Measurements from ENCODE around the gene NFATC2IP. TPM values are rescaled to one million over a fixed set of nuclear protein-coding genes. Genes with fewer than 3 reads are reported as not detected.

The NFATC2IP gene
- polyA plus RNA-seq (ENCODE audit: insufficient read length in 4 of 4): 10 to 100 TPM; 30.7 to 40.7 (median 33.2) TPM

DNA sequence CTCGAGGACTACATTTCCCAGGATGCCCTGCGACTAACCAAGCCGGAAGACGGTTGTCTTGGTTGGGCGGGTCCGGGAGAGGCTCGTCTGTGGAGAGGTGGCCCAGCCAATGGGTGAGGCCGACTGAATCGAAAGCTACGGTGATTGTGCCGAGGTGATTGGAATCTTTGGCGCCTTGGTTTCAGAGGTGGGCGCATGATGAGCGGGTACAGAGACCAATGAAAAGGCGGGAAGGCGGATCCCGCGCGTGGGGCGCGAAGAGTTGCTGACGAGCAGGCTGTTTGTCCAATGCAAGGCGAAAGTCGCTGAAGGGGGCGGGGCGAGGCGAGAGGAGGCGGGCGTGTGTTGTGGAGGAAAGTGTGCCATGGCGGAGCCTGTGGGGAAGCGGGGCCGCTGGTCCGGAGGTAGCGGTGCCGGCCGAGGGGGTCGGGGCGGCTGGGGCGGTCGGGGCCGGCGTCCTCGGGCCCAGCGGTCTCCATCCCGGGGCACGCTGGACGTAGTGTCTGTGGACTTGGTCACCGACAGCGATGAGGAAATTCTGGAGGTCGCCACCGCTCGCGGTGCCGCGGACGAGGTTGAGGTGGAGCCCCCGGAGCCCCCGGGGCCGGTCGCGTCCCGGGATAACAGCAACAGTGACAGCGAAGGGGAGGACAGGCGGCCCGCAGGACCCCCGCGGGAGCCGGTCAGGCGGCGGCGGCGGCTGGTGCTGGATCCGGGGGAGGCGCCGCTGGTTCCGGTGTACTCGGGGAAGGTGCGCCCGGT is at the start of gene NFATC2IP:
Gene NFATC2IP (plus strand): TSS at position 290 of the 762 bp plus-strand sequence. CDS start 75 bp downstream, at position 365.
- DNase-seq (ENCODE audit: low read depth in 4 of 4, low spot score in 3 of 4): peak; percentile 99

DNA sequence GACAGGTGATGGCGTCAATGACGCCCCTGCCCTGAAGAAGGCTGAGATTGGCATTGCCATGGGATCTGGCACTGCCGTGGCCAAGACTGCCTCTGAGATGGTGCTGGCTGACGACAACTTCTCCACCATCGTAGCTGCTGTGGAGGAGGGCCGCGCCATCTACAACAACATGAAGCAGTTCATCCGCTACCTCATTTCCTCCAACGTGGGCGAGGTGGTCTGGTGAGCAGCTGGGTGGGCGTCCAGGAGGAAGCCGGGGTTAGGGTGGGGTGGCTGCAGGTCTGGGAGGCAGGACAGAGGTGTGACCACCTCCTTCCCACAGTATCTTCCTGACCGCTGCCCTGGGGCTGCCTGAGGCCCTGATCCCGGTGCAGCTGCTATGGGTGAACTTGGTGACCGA is 48.9 kb upstream of the NFATC2IP start:
- DNase-seq (ENCODE audit: low read depth in 4 of 4, low spot score in 3 of 4): no peak

DNA sequence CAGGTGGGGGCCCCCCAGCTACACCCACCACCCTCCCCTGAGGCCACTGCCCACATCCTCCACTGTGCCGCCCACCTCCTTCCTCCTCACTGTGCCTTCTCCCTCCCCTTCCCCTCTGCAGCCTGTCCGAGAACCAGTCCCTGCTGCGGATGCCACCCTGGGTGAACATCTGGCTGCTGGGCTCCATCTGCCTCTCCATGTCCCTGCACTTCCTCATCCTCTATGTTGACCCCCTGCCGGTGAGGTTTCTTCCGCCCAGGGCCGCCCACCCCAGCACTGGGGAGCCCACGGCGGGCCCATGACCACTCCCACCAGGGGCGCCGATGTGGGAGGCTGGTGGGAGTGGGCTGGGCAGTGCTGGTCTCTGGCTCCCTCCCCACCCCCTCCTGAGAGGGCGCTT is 47.8 kb upstream of the NFATC2IP start:
- no peak for DNase-seq (ENCODE audit: low read depth in 4 of 4, low spot score in 3 of 4)

DNA sequence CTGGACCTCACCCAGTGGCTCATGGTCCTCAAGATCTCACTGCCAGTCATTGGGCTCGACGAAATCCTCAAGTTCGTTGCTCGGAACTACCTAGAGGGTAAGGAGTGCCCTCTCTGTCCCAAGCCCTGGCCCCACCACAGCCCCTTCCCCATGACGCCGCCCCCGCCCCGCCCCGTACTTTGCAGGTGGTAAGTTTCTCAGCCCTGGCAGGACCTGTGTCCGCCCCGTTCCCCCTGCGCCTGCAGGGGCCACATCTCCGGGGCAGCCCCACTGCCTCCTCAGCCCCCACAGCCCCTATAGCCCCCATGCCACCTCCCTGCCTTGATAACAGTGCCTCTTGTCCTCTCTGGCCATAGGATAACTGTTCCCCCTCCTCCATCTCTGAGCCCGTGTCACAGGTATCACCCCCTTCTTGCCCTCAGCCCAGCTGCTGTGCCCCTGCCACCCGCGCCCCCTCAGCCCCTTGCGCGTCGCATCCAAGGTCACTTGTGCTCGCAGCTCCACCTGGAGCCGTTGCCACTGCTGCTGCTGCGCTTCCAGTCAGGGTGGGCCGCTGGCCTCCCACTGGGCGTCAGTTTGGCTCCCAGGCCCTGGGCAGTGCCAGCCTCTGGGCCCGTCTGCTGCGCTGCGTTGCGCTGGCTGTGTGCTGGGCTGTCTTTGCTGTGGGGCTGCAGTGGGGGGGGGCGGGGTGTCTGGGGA is 47.2 kb upstream of the NFATC2IP start:
- DNase-seq (ENCODE audit: low read depth in 4 of 4, low spot score in 3 of 4): no peak

DNA sequence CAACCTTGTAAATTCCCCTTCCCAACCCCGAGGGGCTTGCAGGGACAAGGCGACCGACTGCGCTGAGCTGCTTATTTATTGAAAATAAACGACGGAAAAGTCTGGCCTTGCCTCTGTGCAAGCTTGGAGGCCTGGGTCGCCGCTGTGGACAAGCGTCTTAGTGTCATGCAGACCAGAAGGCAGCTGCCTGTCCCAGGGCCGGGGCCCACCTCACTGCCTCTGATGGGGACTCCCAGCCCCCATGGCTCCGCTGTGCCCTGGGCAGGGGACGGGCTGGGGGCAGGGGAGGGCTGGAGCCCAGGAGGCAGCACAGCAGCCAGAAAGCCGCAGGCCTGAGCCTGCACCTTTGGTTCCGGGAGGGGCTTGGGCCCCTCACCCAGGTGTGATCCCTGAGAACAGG is 46.4 kb upstream of the NFATC2IP start:
- DNase-seq (ENCODE audit: low read depth in 4 of 4, low spot score in 3 of 4): no peak

DNA sequence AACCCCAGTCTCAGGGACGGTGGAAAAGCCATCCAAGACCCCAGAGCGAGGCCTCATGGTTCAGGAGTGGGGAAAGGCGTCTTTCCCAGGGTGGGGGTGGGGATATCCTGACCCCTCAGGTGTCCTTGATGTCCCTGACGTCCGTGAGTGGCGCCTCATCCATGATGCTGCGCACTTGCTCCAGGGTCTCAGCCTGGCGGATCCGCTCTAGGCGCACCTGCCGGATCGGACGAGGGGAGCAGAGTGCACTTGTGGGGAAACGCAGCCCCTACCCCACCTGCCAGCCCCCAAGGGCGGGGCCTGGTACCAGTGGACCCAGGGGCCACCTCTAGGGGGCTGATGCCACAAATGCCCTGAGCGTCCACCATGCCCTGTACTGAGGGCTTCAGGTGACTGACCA is 45.9 kb upstream of the NFATC2IP start:
- DNase-seq (ENCODE audit: low read depth in 4 of 4, low spot score in 3 of 4): no peak

DNA sequence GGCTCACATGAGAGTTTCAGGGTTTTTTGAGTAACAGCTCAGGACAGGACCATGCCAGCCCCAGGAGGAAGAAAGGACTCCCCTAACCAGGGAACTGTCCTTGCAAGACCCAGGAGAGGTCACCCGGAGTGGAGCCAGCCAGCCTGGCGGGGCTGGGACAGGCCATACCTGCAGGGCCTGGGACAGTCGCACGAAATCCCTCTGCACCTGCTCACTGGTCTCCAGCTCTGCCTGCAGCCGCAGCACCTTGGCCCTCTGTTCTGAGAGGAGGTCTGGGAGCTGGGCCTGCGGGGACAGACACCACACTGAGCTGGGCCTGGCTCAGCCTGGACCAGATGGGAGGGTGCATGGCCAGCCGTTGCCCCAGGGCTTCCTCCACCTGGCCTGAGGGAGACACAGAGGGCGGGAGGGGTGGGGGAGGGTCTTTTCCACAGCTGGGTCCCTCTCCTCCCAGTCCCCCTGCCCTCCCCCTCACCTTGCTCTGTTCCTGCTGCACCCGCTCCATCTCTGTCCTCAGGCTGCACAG is 45.4 kb upstream of the NFATC2IP start:
- no peak for DNase-seq (ENCODE audit: low read depth in 4 of 4, low spot score in 3 of 4)

DNA sequence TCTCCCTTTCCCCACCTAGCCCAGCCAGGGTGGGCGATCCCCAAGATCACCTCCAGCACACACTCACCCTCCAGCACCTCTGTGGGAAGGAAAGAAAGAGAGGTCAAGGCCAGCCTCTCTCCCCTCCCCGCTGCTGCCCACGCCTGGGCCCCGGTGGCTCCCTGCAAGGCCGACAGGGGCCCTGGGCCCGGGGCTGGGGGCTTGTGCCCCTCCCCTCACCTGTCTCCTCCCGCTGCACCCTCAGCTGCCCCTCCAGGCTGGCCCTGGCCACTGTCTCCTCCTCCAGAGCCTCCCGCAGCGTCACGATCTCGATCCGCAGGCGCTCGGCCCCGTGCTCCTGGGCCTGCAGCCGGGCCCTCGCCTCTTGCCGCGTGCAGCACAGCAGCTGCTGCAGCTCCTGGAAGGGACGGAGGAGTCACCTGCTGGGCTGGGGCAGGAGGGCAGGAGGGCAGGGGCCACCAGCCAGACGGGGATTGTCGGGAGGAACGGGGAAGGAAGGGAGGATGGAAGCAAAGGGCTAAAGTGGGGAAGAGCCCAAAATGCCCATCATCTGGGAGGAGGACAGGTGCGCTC is 44.9 kb upstream of the NFATC2IP start:
- no peak for DNase-seq (ENCODE audit: low read depth in 4 of 4, low spot score in 3 of 4)

DNA sequence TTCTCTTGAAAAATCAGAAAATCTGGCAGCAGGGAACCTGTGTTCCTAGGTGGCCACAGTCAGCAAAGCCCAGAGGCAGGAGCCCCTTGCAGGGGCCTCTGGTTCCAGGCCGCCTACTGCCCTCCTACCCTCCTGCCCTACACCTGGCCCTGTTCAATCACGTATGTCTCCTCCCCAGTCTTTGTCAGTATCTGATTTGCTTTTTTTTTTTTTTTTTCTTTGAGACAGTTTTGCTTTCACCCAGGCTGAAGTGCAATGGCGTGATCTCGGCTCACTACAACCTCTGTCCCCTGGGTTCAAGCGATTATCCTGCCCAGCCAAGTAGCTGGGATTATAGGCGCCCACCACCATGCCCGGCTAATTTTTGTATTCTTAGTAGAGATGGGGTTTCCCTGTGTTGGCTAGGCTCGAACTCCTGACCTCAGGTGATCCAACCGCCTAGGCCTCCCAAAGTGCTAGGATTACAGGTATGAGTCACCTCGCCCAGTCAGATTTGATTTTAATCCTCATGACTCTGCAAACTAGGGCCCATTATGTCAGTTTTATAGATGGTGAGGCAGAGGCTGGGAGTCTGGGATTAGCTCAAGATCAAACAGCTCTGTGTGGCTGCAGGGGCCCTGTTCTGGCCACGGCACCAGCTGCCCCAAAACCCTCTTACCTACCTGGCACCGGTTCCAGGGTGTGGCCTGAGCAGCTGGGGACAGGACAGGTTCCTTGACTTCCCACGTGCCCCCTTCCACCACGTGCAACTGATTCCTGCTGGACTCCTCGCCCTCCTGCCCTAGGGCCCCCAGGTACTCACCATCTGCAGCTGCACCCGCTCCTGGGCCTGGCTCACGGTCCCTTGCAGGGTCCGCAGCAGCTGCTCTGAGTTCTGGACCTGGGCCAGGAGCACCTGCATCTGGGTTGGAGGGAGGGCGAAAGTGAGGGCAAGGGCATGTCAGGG is 40.4 kb upstream of the NFATC2IP start:
- DNase-seq (ENCODE audit: low read depth in 4 of 4, low spot score in 3 of 4): no peak

DNA sequence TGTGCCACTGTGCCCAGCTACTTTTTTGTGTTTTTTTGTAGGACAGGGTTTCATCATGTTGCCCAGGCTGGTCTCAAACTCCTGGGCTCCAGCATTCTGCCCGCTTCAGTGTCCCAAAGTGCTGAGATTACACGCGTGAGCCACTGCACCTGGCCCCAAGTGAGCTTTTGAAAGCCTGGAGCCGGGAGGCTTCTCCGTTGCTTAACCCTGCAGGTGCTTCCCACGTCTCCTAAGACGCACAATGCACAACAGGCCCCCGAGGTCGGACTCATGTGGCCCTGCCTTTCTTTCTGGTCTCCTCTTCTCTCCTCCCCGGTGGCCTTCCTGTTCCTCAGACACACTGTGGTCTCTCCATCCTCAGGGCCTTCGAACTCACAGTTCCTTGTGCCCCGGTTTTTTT is 38.2 kb upstream of the NFATC2IP start:
- no peak for DNase-seq (ENCODE audit: low read depth in 4 of 4, low spot score in 3 of 4)

DNA sequence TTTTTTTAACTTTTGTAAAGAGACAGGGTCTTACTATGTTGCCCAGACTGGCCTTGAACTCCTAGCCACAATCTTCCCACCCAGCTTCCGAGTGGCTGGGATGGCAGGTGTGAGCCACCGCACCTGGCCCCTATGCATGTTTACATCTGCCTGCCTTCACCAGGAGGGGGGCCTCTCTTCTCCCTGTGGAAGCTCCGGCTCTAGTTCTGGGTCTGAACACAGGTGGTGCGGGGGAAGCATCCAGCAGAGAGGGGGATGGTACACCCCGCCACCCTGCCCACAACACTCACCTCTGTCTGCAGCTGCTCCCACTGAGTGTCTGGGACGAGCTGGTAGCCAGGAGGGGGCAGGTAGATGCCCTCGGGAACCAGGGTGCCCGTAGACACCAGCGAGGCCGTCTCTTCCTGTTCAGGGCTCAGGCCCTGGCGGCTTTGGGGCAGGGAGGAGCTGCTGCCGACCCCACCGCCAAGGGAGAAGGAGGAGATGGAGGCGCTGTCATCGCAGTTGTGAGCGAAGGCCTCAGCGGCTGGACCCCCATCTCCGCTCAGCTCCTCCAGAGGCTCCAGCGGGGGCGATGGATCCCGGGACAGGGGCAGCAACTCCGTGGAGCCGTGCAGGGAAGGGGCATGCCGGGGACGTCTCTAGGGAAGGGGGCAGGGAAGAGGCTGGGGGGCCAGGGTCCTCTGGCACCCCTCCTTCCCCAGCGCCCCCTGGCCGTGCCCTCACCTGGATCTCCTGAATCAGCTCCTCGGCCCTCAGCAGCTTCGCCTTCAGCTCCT is 36.6 kb upstream of the NFATC2IP start:
- no peak for DNase-seq (ENCODE audit: low read depth in 4 of 4, low spot score in 3 of 4)

DNA sequence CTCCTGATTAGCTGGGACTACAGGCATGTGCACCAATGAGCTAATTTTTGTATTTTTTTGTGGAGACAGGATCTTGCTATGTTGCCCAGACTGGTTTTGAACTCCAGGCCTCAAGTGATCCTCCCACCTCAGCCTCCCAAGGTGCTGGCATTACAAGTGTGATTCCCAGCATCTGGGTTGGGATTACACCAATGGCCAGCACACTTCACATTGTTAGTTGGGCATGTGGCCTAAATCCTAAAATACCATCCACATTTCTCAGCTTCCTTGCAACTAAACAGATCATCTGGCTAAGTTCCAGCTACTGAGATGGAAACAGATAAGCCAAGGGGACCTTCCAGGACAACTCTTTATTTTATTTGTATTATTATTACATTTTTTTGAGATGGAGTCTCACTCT is 35.6 kb upstream of the NFATC2IP start:
- no peak for DNase-seq (ENCODE audit: low read depth in 4 of 4, low spot score in 3 of 4)

DNA sequence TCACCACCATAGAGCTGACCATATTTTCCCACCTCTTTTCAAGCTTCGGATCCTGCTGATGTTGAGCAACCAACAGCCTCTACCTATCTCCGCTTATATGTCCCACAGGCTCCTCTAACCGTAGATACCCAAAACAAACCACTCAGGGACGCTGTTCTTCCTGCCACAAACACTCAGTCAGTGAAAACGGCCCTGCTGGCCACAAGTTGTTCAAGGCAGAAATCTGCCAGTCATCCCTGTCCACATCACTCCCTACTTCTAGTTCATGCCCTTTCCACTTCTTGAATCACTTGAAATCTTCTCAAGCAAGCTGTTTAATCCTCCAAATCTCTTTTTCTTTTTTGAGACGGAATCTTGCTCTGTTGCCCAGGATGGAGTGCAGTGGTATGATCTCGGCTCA is 33.6 kb upstream of the NFATC2IP start:
- DNase-seq (ENCODE audit: low read depth in 4 of 4, low spot score in 3 of 4): no peak

DNA sequence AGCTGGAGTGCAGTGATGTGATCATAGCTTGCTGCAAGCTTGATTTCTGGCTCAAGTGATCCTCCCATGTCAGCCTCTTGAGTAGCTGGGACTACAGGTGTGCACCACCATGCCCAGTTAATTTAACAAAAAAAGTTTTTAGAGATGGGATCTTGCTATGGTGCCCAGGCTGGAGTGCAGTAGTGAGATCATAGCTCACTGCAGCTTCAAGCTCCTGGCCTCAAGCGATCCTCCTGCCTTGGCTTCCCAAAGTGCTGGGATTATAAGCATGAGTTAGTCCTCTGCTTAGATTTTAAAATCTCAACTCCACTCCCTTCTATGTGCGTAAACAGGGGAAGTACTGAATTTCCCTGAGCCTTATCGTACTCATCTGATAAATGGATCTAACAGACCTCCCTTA is 32.0 kb upstream of the NFATC2IP start:
- DNase-seq (ENCODE audit: low read depth in 4 of 4, low spot score in 3 of 4): no peak

DNA sequence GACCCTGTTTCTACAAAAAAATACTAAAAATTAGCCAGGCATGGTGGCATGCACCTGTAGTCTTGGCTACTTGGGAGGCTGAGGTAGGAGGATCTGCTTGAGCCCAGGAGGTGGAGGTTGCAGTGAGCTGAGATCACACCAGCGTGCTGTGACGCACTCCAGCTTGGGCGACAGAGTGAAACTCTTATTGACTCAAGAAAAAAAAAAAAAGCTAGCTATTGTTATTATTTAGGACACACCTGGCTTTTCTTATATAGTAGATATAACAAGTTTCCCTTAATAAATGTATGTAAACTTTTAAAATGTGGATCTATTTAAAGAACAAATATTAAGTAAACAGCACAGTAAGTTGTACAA is 27.5 kb upstream of the NFATC2IP start:
- no peak for DNase-seq (ENCODE audit: low read depth in 4 of 4, low spot score in 3 of 4)

DNA sequence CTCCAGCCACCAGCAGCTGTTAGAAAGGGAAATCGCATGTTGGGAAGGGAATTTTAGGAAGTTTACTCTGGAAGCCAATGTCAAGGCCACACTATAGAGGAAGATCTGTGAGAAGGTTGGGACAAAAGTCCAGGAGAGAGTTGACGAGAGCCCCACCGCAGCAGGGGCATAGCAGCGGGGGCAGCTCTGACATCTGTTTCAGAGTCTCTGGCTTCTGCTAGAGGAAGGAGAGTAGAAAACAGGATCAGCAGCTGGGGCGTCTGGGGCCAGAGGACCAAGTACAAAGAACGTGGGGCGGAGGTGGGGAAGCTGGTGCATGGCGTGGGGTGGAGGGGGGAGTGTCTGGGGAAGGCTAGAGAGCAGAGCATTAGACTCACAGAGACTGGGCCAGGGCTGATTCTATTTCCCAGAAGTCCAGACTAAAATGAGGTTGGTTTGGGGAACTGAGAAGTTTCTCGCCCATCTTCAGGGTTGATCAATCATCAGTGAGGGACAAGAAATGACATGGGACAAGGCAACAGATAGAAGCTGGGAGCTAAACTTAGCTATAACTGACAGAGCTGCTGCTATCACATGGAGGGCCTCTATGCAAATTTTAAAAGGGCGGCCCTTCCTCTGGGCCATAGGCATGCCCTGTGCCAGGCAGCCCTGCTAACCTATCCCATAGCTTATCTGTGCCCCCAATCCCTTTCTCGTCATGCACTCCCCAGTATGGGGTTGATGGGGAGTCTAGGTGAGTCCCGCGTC is 26.9 kb upstream of the NFATC2IP start:
- no peak for DNase-seq (ENCODE audit: low read depth in 4 of 4, low spot score in 3 of 4)

DNA sequence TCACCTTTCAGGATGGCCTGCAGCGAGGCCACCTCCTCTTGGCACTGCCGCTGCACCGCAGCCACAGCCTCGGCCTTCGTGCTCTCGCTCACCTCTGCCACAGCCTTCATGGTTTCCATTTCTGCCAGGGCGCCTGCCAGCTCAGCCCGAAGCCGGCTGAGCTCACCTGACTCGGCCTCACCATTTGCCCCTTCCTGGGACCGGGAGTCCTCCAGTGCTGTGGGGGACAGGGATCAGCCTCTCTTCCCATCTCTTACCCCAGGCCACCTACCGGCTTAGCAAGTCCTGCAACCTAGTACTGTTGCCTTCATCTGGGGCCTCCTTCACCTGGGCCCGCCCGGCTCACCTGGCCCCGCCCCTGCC is 26.4 kb upstream of the NFATC2IP start:
- no peak for DNase-seq (ENCODE audit: low read depth in 4 of 4, low spot score in 3 of 4)

DNA sequence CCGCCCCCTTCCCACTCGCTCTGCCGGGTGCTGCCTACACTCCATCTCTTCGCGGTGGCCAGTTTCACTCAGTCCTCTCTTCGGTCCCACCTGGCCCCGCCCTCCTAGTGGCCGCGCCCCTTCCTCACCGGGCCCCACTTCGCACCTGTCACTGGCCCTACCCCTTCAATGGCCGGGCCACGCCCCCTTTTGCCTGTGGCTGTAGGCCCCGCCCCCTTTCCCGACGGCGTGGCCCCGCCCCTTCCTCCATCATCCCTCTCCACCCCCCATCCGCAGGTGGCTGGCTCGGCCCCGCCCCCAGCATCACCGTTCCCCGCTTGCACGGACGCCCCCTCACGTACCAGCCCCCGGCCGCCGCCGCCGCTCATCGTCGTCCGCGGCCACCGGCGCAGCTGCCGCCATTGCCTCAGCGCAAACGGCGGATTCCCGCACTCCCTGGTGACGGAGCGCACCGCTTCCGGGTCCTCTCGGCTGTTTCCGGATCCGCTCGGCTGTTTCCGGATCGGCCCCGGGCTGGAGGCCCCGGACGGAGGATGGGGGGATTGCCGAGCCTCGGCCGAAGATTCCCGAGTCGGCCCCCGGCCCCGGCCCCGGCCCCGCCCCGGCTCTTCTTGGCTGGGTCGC is 25.9 kb upstream of the NFATC2IP start, which contains the start of gene RABEP2:
Gene RABEP2 (minus strand): TSS at position 477 of the 624 bp plus-strand sequence. CDS start 75 bp downstream, at position 402.
- DNase-seq (ENCODE audit: low read depth in 4 of 4, low spot score in 3 of 4): peak; percentile 80 to 91 (median 85)
